Endothelial cell of umbilical vein (primary cell): Measurements from ENCODE around the gene ANKDD1A. TPM values are rescaled to one million over a fixed set of nuclear protein-coding genes. Genes with fewer than 3 reads are reported as not detected.
A peak's percentile ranks its signal among the peaks of the same experiment; 100 is the strongest.

Experiments used
- BruUV-seq: library from RNA; stranded (reverse); fragments of 400-500 nt; replicated peaks from 2 replicates; lab custom pipeline; 2021; lab: Mats Ljungman, UMichigan
- CTCF ChIA-PET: fragments of 300-600, 350-600 bp; sonication (Branson Sonifier 250); formaldehyde crosslinking; loops from one replicate; lab custom pipeline; 2021; ENCODE audit warnings: antibody characterized with exemption, inconsistent platforms; lab: Charles Lee
- POLR2A ChIA-PET: fragments of 300-600, 350-600 bp; sonication (Branson Sonifier 250); formaldehyde crosslinking; loops from one replicate; lab custom pipeline; 2021; ENCODE audit warnings: antibody characterized with exemption, inconsistent platforms; lab: Charles Lee
- DNase-seq: peaks from one replicate; pipeline ENCODE4 v3.0.0-alpha.2; 2011; ENCODE audit warnings: low read depth, low spot score
- FAIRE-seq: peaks from 2 replicates; lab custom pipeline; 2011; peaks lifted over from hg19 to GRCh38; lab: Jason Lieb, UNC
- H2AFZ ChIP-seq: 2 replicates; pipeline ENCODE4 v1.6.0; 2012; ENCODE audit warnings: low read depth, low read length, control low read depth, inconsistent platforms
- H3K27ac ChIP-seq: 2 replicates; pipeline ENCODE4 v1.5.1; 2011; ENCODE audit warnings: low read depth, mild to moderate bottlenecking, control low read depth, low read length, moderate library complexity; ENCODE audit not compliant: insufficient read depth
- H3K27me3 ChIP-seq, 2 experiments: 2 replicates each; pipeline versions ENCODE4 v1.6.0 to v1.6.1; 2011; ENCODE audit warnings: low read length in 2 of 2, mixed read lengths in 1 of 2; ENCODE audit not compliant: control insufficient read depth in 2 of 2, insufficient read depth in 2 of 2
- H3K36me3 ChIP-seq, 2 experiments: 2 replicates in 1 of 2; 3 replicates in 1 of 2; pipeline ENCODE4 v1.5.1; 2011; ENCODE audit warnings: low read length in 2 of 2, mild to moderate bottlenecking in 1 of 2, moderate library complexity in 1 of 2; ENCODE audit not compliant: control insufficient read depth in 2 of 2, insufficient read depth in 2 of 2; ENCODE audit errors: extremely low read depth in 1 of 2
- H3K4me1 ChIP-seq: 3 replicates; pipeline ENCODE4 v1.5.1; 2011; ENCODE audit warnings: mild to moderate bottlenecking, low read length; ENCODE audit not compliant: control insufficient read depth, insufficient read depth; ENCODE audit errors: extremely low read depth
- H3K4me2 ChIP-seq: 2 replicates; pipeline ENCODE4 v1.6.1; 2011; ENCODE audit warnings: low read length, control low read depth, mixed read lengths; ENCODE audit not compliant: insufficient read depth
- H3K4me3 ChIP-seq, 3 experiments: fragments of 200-600 bp in 1 of 3; sonication (generic), shearing (Covaris generic) in 1 of 3; replicated peaks in 1 of 3; 2 replicates each; pipeline ENCODE4 v1.5.1; 2011 to 2016; ENCODE audit warnings: control low read depth in 3 of 3, low read length in 3 of 3, mild to moderate bottlenecking in 2 of 3, inconsistent platforms in 1 of 3, low read depth in 1 of 3, moderate library complexity in 1 of 3; ENCODE audit not compliant: insufficient read depth in 1 of 3
- H3K79me2 ChIP-seq: 2 replicates; pipeline ENCODE4 v1.6.0; 2012; ENCODE audit warnings: low read length, inconsistent platforms; ENCODE audit not compliant: control insufficient read depth, insufficient read depth
- H3K9ac ChIP-seq: replicated peaks from 2 replicates; pipeline ENCODE3; 2011; ENCODE audit warnings: low read length, control low read depth; ENCODE audit not compliant: insufficient read depth; ENCODE audit errors: extremely low read depth
- H3K9me1 ChIP-seq: replicated peaks from 3 replicates; pipeline ENCODE4 v1.6.0; 2011; ENCODE audit warnings: mild to moderate bottlenecking, low read length; ENCODE audit not compliant: control insufficient read depth, insufficient read depth; ENCODE audit errors: extremely low read depth
- H3K9me3 ChIP-seq: replicated peaks from 2 replicates; pipeline ENCODE4 v1.5.1; 2012; ENCODE audit warnings: low read length, inconsistent platforms; ENCODE audit not compliant: control insufficient read depth, insufficient read depth
- H4K20me1 ChIP-seq: replicated peaks from 2 replicates; pipeline ENCODE3; 2011; ENCODE audit warnings: mild to moderate bottlenecking, low read length; ENCODE audit not compliant: control insufficient read depth, insufficient read depth; ENCODE audit errors: extremely low read depth
- CTCF ChIP-seq, 2 donors: IDR thresholded peaks; 1 replicate in 1 of 2; 2 replicates in 1 of 2; pipeline ENCODE4 v1.5.1; 2011; ENCODE audit warnings: low read length in 2 of 2, mild to moderate bottlenecking in 2 of 2, moderate library complexity in 2 of 2, control low read depth in 1 of 2, inconsistent platforms in 1 of 2, low read depth in 1 of 2; ENCODE audit not compliant: insufficient read depth in 1 of 2; ENCODE audit errors: extremely low read depth in 1 of 2
- EZH2 ChIP-seq: IDR thresholded peaks from 2 replicates; pipeline ENCODE4 v1.6.1; 2012; ENCODE audit warnings: borderline replicate concordance, low read depth, mild to moderate bottlenecking, moderate library complexity, low read length, inconsistent platforms; ENCODE audit not compliant: severe bottlenecking
- FOS ChIP-seq: IDR thresholded peaks from 2 replicates; pipeline ENCODE4 v1.6.1; 2011; ENCODE audit warnings: mild to moderate bottlenecking, low read length, moderate library complexity, borderline replicate concordance; ENCODE audit not compliant: insufficient read depth
- GATA2 ChIP-seq: IDR thresholded peaks from 2 replicates; pipeline ENCODE4 v1.7.0; 2011; ENCODE audit warnings: low read depth, mild to moderate bottlenecking, moderate library complexity, mixed read lengths, low read length; ENCODE audit not compliant: insufficient read length, insufficient read depth
- JUN ChIP-seq: IDR thresholded peaks from 2 replicates; pipeline ENCODE4 v1.6.1; 2011; ENCODE audit warnings: borderline replicate concordance, low read depth; ENCODE audit not compliant: insufficient read length, insufficient read depth
- MAX ChIP-seq: IDR thresholded peaks from 2 replicates; pipeline ENCODE4 v1.6.1; 2011; ENCODE audit not compliant: insufficient read depth, insufficient read length
- MYC ChIP-seq: IDR thresholded peaks from one replicate; pipeline ENCODE4 v1.6.1; 2011; ENCODE audit warnings: mild to moderate bottlenecking, low read depth, low read length
- POLR2A ChIP-seq: IDR thresholded peaks from 2 replicates; pipeline ENCODE4 v1.6.1; 2012; ENCODE audit warnings: low read depth, mild to moderate bottlenecking, control low read depth, low read length
- POLR2AphosphoS5 ChIP-seq: IDR thresholded peaks from 2 replicates; pipeline ENCODE4 v1.6.1; 2012; ENCODE audit warnings: low read depth, mild to moderate bottlenecking, control low read depth, low read length, moderate library complexity; ENCODE audit not compliant: insufficient read depth
- dilution Hi-C: fragments of 300-500 bp; cut with MboI; formaldehyde crosslinking; loops from one replicate; pipeline ENCODE4 v1.15.0; 2019; ENCODE audit warnings: low sequenced_read_pairs; ENCODE audit not compliant: extremely low pct_ligation_motif_present
- intact Hi-C: fragments of 100-400 bp; cut with micrococcal nuclease; formaldehyde crosslinking; loops from one replicate; pipeline ENCODE4 v1.10.0; 2022
- polyA plus RNA-seq, 4 experiments: library from polyadenylated mRNA; depleted of rRNA in 3 of 4; stranded (reverse) in 3 of 4; unstranded in 1 of 4; fragments of >200 nt; gene quantifications; 2 replicates each; pipeline versions ENCODE4 v1.2.1 to v1.2.3, GENCODE V29; 2011 to 2012; ENCODE audit warnings: missing spikeins in 1 of 4
- total RNA-seq: library from RNA; stranded (reverse); gene quantifications from 2 replicates; pipeline ENCODE4 v1.2.3, GENCODE V29; 2021

ANKDD1A gene
- total and polyA plus RNA-seq, 2 donors (not counting 3 experiments of a cell fraction or from before 2014, with no cell fraction given): 2.0 to 2.4 TPM

DNA sequence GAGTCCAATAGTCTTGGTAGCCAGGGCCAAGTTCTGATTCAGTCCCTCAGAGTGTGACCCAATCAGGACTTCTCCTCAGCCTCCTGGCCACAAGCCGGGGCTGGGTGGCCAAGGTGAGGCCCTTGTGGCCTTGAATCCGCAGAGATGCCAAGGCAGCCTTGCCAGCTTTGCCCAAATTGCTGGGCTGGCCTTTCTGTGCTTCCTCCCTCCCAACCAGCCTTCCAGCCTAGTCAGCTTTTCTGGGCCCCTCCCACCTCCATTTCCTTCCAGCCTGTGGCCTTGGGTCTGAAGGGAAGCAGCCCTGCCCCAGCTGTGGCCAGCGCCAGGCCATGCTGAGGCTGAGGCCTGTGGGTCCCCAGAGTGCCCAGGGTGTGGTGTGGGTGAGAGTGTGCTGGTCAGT lies 34.3 kb upstream of the ANKDD1A start:
- Histone ChIP-seq H3K36me3 (no peaks in the 10 kb centered on the region), H3K4me1 (peaks cover 12% of the 10 kb centered on the region), H3K27ac (no peak overlapping the region), H3K4me2 (no peak overlapping the region), H3K4me3 (no peak overlapping the region), H3K9ac (no peak overlapping the region), H2AFZ (peak overlapping the region; percentile 32), H3K27me3 (no peaks in the 10 kb centered on the region), H3K9me1 (no peaks in the 10 kb centered on the region), H4K20me1 (no peaks in the 10 kb centered on the region), H3K79me2 (no peaks in the 10 kb centered on the region), H3K9me3 (no peaks in the 10 kb centered on the region)
- TF ChIP-seq POLR2A: no peak
- no peak for TF ChIP-seq EZH2
- no peak for TF ChIP-seq GATA2
- TF ChIP-seq CTCF (IDR thresholded peaks at IDR 0.05; ENCODE audit: extremely low read depth in 1 of 2, insufficient read depth in 1 of 2, low read depth in 1 of 2, low read length in 2 of 2): no peak
- TF ChIP-seq POLR2AphosphoS5: no peak
- TF ChIP-seq MAX: no peak
- no peak for TF ChIP-seq JUN
- no peak for TF ChIP-seq FOS
- no peak for TF ChIP-seq MYC
- intact Hi-C loops: loop anchor here (2.0 kb wide), 1 partner anchor 15 kb away; no protein-coding TSS in a partner anchor
- no TSS peak for BruUV-seq
- DNase-seq: peak; percentile 53
- CTCF ChIA-PET: interaction anchor here (0.8 to 1.8 kb wide), 5 partner anchors 10 to 33 kb away, joined by 3 to 8 read pairs (median 3); no protein-coding TSS in a partner anchor
- dilution Hi-C loops: no loop called here
- peak; percentile 85 for FAIRE-seq
- POLR2A ChIA-PET: no interaction called here
